Stimulated activated CD4-positive, alpha-beta T cell treated with anti-CD3 and anti-CD28 coated beads, TNF-alpha, amount 100 ng/mL, for 48 hours (primary cell): ENCODE data around the gene RELL1.
"Not testable (repeated sequence)": the region's sequence is repeated elsewhere in the genome, so short reads cannot be mapped to it uniquely, and the experiment has no call there.

Experiments used
- DNase-seq, 3 donors: peaks; one replicate each; pipeline ENCODE4 v3.0.0-alpha.2; 2020; ENCODE audit warnings: low read depth in 3 of 3

The RELL1 gene

GRCh38 chr4:37693030-37693429 lies 6.9 kb upstream of the RELL1 start:
- DNase-seq = no peak

DNA sequence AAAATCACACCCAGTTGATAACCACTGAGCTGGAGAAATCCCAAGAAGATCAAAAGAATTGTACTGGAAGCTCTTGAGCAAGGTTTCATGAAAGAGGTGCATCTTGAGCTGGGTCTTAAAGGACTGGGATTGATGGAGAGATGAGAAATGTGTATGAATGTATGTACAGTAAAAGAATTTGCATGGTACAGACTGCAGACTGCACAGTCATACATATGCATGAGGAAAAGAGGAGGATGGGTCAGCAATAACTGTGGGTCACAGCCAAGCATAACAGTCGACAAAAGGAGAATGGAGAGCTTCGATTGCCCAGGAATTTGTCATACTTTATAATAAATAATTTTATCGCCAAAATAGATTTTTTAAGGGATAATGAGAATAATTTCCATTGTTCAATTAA lies 4.8 kb upstream of the RELL1 start:
- DNase-seq = no peak

- DNase-seq = no peak
Measured at GRCh38 chr4:37689353-37690095, 3.3 kb upstream of the RELL1 start.

DNA sequence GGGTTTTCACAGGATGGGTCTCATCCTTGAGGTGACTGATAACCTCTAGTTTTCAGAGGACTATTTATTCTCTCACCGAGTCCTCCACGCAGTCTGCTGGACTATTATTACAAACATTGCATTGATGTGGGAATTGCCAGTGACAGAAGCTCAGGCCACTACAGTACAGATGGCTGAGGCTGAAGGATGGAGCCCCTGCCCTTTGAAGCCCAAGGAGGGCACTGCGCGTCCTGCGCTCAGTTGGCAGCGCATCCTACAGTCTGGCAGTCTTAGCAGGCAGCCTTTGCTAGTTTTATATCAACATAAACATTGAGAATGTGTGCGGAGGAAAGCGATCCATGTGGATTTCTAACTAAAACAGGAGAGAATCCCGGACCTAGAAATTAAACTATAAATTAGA lies 1.5 kb upstream of the RELL1 start:
- DNase-seq = no peak

DNA sequence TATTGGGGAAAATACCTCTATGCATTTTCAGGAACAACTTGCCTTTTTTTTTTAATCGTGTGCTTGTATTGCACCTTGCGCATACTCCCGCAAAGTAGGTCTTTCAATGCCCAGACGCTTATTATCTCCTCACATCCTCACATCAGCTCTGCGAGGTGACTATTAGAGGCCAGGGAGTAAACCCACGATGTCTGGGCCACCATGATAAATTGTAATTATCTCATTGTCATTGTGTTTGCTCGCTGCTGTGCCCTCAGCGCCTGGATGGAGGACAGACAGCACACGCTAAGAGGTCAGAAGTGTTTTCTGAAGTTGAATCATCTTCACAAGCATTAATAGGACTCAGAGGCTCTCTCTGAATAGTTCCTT lies 1.0 kb upstream of the RELL1 start:
- DNase-seq = no peak

- DNase-seq = peak in 1 of 3 donors; percentile 33
Measured at GRCh38 chr4:37685823-37686372, 278 bp downstream of the RELL1 start.

DNA sequence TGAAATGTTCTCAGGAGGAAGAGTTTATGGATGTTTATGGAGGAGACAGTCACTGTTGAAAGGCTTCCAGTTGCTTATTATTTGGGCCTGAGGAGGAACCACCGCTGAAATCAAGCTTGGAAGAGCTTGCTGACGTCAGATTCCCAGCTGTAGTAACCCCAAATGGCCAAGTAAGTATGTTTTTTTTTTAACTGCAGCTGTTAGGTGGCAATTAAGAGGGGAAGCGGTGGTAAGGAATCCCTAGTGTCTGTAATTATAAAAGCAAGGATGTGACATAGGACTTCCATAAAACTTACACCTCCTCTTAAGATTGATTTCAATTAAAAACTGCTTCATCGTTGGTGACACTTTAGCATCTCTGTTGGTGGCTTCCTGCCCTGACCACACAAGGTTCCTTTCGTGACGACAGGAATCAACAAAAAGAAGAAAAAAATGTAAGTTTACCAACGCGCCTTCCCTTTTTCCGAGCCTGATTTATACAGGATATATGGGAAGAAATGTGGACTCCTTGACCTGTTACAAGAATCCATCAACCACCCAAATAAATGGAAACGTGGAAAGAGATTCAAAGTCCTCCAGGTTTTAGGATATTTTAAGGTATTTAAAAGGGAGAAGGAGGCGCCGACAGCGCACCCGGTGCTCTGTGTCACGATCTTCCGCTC lies 884 bp downstream of the RELL1 start:
- DNase-seq = no peak

DNA sequence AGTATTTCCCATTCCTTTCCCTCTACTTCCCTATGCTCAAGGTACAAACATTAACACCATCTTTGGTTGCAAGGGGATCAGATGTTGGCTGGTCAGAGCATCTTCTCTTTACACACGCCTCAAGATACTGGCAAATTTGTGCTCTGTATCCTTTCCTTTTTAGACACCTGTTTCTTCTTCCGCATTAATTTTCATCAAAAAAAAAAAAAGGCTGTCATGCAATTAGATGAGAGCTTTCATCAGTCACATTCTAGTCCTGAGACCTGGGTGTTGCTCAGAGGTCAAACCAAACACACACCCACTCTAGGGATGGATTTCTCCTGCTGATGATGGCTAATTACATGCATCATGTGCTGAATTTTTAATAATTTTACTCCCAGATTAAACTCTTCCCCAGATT lies 2.0 kb downstream of the RELL1 start:
- DNase-seq = no peak

DNA sequence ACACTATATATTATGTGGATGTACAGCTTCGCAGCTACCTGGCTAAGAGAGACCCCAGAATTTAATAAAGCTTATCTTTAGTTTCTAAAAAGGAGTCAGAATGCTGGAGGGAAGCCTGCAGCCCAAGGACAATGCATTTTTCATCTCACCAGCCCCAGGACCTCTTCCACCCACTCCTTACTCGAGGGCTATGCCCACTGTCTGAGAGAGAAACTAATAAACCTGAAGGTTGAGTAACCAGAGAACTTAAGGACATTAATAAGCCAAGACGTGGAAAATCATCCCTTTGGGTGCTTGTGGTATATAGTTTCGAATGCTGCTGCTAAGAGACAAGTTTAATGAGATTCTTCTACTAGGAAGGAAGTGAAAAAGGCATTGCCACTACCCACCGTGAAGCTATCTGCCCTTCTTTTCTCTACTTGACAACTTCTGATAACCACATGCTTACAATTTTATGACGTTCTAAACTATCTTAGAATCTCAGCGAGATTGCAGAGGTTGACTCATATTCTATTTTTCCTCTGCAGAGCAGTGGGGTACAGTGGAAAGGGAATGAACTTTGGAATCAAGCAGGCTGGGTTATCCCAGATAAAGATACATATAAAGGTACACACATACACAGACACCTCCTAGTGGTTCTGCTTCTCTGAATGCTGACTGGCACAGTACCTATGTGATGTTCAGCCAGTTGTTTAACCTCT lies 3.3 kb downstream of the RELL1 start:
- DNase-seq = no peak

- DNase-seq = no peak
Measured at GRCh38 chr4:37680089-37680488, 6.1 kb downstream of the RELL1 start.

GRCh38 chr4:37679301-37679700 lies 6.9 kb downstream of the RELL1 start:
- no peak for DNase-seq

- no peak for DNase-seq
Measured at GRCh38 chr4:37678624-37679023, 7.6 kb downstream of the RELL1 start.

DNA sequence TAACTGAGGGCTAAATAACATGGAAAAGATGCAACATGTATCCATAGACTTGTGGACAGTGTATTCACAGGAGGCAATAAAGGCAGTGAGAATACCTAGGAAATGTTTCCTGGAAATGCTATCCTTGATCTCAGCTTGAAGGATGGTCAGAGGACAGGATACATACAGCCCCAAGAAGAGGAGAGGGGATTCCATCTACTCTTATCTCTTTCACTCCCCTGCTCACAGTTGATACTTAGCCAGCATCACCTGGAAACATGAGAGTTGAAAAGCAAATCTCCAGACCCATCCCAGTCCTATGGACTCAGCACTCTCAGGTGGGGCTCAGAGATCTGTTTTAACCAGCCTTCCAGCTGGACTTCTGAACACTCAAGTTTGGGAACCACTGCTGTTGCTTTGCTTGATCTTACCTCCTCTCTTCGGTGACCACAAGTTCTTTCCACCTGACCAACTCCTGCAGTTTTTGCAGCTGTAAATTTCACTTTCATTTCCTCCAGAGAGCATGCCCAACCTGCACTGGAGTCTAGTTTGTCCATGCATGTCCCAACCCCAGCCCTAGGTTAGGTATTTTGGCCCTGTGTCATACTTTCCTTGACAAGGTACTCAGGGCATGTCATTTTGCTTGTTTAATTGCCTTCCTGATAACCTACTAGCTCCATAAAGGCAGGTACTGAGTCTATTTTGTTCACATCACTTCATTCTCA lies 10.4 kb downstream of the RELL1 start:
- no peak for DNase-seq

DNA sequence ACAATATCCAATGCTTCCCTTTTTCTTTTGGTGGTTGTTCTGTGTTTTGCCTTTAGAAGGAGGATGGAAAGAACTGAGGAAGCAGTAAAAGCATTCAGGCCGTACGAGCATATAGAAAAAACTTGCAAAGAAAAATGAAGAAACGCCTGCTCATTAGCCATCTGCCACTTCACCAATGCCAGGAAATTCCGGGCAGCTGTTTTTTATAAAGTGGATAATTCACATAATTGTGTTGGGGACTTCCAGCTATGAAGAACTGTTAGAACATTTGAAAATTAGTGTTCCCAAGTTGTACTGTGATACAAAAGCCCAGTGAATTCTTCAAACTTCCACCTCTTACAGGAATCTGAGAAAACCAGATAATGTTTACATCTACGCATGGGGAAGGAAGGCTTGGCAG lies 11.7 kb downstream of the RELL1 start:
- DNase-seq = no peak

- no peak for DNase-seq
Measured at GRCh38 chr4:37673538-37674192, 12.5 kb downstream of the RELL1 start.

DNA sequence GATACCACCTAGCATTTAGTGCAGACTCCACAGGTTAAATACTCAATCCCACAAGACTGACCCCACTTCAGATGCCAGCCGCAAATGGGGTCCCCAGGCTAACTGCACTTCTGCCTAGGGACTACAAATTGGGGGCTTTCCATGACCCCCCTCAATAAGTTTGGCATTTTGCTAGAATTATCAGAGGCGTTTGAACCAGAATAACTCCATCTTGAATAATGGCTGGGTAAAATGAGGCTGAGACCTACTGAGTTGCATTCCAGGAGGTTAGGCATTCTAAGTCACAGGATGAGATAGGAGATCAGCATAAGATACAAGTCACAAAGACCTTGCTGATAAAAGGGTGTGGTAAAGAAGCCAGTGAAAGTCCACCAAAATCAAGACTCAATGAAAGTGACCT lies 15.1 kb downstream of the RELL1 start:
- no peak for DNase-seq

- no peak for DNase-seq
Measured at GRCh38 chr4:37670249-37670648, 15.9 kb downstream of the RELL1 start.

GRCh38 chr4:37669124-37669523 lies 17.1 kb downstream of the RELL1 start:
- DNase-seq = not testable (repeated sequence)

DNA sequence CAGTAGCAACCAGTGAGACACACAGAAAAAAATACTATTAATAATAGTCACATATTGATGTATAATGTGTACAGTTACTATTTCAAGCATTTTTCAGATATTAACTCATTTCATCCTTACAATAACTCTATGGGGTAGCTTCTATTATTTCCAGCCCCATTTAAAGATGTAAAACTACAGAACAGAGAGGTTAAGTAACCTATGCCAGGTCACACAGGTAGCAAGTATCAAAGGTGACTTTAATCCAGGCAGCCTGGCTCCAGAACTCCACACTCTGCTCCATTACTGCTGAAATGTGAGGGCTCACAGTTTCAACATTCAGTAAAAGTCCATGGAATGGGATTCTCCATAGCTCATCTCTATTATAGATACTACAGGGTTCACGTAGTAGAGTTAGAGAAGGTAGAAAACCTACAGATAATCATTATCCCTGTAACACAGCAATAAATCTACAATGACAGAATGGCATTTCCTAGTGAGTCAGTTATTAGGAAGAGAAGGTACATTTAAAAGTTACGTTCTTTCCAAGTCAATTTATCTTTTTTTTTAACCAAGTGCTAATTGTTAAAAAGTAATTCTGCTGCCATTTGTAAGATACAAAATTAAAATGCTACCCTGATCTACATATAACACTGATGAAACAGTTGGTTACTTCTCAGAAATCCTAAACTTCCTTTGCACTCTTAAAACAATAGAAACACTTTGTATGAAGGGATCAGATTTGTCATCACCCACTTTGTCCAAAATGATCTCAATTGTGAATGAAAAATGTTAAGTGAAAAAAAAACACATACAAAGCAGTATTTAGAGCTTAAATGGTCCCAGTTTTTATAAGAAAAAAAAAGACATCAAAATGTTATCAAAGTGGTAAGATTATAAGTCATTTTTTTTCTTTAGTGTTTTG lies 18.7 kb downstream of the RELL1 start:
- DNase-seq = no peak

DNA sequence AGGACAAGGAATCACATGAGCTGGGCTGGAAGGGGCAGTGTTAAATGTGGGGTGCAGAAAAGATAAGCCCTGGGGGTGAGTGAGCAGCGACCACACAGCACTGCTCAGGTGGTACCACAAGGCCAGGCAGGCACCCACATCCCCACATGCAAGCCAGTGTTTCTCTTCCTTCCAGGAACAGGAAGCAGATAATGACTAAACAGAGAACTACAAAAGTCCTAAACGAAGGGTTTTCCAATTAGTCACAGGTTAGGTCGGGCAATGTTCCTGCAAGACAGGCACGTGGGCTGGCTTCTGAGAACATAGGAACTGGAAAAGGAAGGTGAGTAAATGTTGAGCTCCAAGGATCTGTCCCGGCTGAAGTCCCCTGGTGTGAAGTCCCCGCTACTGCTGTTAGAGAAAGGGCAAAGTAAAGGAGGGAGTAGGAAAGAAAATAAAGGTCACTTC lies 19.5 kb downstream of the RELL1 start:
- no peak for DNase-seq
